ENCODE results near the gene FASTKD3. TPM values are rescaled to one million over a fixed set of nuclear protein-coding genes. Genes with fewer than 3 reads are reported as not detected.

Gene FASTKD3
- total RNA-seq, 1 donor from 2014 or later, result 8.1 TPM

- H3K27ac ChIP-seq (ENCODE audit: low read depth, low read length), result no peak overlapping the region
- H3K27ac Mint-ChIP-seq (ENCODE audit: unreplicated experiment), result no peak overlapping the region
- no peak for FAIRE-seq
Observed at GRCh38 chr5:7827610-7828009, 41.2 kb downstream of the FASTKD3 start.

GRCh38 chr5:7825630-7826029 is 43.2 kb downstream of the FASTKD3 start:
- Mint-ChIP-seq H3K4me1 (ENCODE audit: low read depth, unreplicated experiment) (no peaks in the 10 kb centered on the region), H3K36me3 (ENCODE audit: low read depth, unreplicated experiment) (no peaks in the 10 kb centered on the region), H3K4me3 (ENCODE audit: unreplicated experiment) (no peak overlapping the region), H3K27ac (ENCODE audit: unreplicated experiment) (no peak overlapping the region), H3K27me3 (ENCODE audit: low read depth, unreplicated experiment) (peaks cover 3% of the 10 kb centered on the region), H3K9me3 (ENCODE audit: unreplicated experiment) (no peaks in the 10 kb centered on the region)
- TF ChIP-seq EZH2 (IDR thresholded peaks at IDR 0.05; ENCODE audit: insufficient read depth, low read length) (no peak), CTCF (IDR thresholded peaks at IDR 0.05; ENCODE audit: insufficient read depth, low read depth, low read length) (no peak)
- Histone ChIP-seq H3K36me3 (ENCODE audit: insufficient read depth, low read length) (no peaks in the 10 kb centered on the region), H3K4me2 (ENCODE audit: low read length) (no peak overlapping the region), H3K4me1 (ENCODE audit: insufficient read depth, low read length) (no peaks in the 10 kb centered on the region), H3K79me2 (ENCODE audit: insufficient read depth, low read length) (no peaks in the 10 kb centered on the region), H4K20me1 (ENCODE audit: insufficient read depth, low read length) (no peaks in the 10 kb centered on the region), H3K27me3 (ENCODE audit: insufficient read depth, low read length) (no peaks in the 10 kb centered on the region), H3K27ac (ENCODE audit: low read depth, low read length) (no peak overlapping the region), H3K9ac (ENCODE audit: low read length) (no peak overlapping the region), H2AFZ (ENCODE audit: low read depth, low read length) (no peak overlapping the region), H3K4me3 (ENCODE audit: insufficient read depth, low read depth, low read length) (no peak overlapping the region), H3K9me3 (ENCODE audit: insufficient read depth, low read depth, low read length) (no peaks in the 10 kb centered on the region)
- FAIRE-seq, result no peak
- no peak for DNase-seq (ENCODE audit: low read depth)

More at GRCh38 chr5:7827610-7828009, 41.2 kb downstream of the FASTKD3 start:
- no peak for TF ChIP-seq EZH2 (IDR thresholded peaks at IDR 0.05; ENCODE audit: insufficient read depth, low read length)
- TF ChIP-seq CTCF (IDR thresholded peaks at IDR 0.05; ENCODE audit: insufficient read depth, low read depth, low read length), result peak; percentile 36
- no peak overlapping the region for H3K4me3 Mint-ChIP-seq (ENCODE audit: unreplicated experiment)
- DNase-seq (ENCODE audit: low read depth), result no peak
- H3K36me3 Mint-ChIP-seq (ENCODE audit: low read depth, unreplicated experiment), result no peaks in the 10 kb centered on the region
- H3K9me3 ChIP-seq (ENCODE audit: insufficient read depth, low read depth, low read length), result no peaks in the 10 kb centered on the region
- no peak overlapping the region for H3K4me2 ChIP-seq (ENCODE audit: low read length)
- H3K4me1 ChIP-seq (ENCODE audit: insufficient read depth, low read length), result no peaks in the 10 kb centered on the region
- H3K4me1 Mint-ChIP-seq (ENCODE audit: low read depth, unreplicated experiment), result no peaks in the 10 kb centered on the region
- H3K79me2 ChIP-seq (ENCODE audit: insufficient read depth, low read length), result no peaks in the 10 kb centered on the region
- no peaks in the 10 kb centered on the region for H4K20me1 ChIP-seq (ENCODE audit: insufficient read depth, low read length)
- no peak overlapping the region for H2AFZ ChIP-seq (ENCODE audit: low read depth, low read length)
- no peaks in the 10 kb centered on the region for H3K27me3 ChIP-seq (ENCODE audit: insufficient read depth, low read length)
- H3K27me3 Mint-ChIP-seq (ENCODE audit: low read depth, unreplicated experiment), result peaks cover 7% of the 10 kb centered on the region
- no peak overlapping the region for H3K9ac ChIP-seq (ENCODE audit: low read length)
- no peak overlapping the region for H3K4me3 ChIP-seq (ENCODE audit: insufficient read depth, low read depth, low read length)
- H3K36me3 ChIP-seq (ENCODE audit: insufficient read depth, low read length), result no peaks in the 10 kb centered on the region
- no peaks in the 10 kb centered on the region for H3K9me3 Mint-ChIP-seq (ENCODE audit: unreplicated experiment)

- Histone ChIP-seq H3K4me1 (ENCODE audit: insufficient read depth, low read length) (no peaks in the 10 kb centered on the region), H3K27ac (ENCODE audit: low read depth, low read length) (no peak overlapping the region), H3K27me3 (ENCODE audit: insufficient read depth, low read length) (no peaks in the 10 kb centered on the region), H3K79me2 (ENCODE audit: insufficient read depth, low read length) (no peaks in the 10 kb centered on the region), H3K4me2 (ENCODE audit: low read length) (no peak overlapping the region), H2AFZ (ENCODE audit: low read depth, low read length) (no peak overlapping the region), H3K4me3 (ENCODE audit: insufficient read depth, low read depth, low read length) (no peak overlapping the region), H3K36me3 (ENCODE audit: insufficient read depth, low read length) (no peaks in the 10 kb centered on the region), H4K20me1 (ENCODE audit: insufficient read depth, low read length) (no peaks in the 10 kb centered on the region), H3K9me3 (ENCODE audit: insufficient read depth, low read depth, low read length) (no peaks in the 10 kb centered on the region), H3K9ac (ENCODE audit: low read length) (no peak overlapping the region)
- Mint-ChIP-seq H3K4me3 (ENCODE audit: unreplicated experiment) (no peak overlapping the region), H3K27ac (ENCODE audit: unreplicated experiment) (no peak overlapping the region), H3K9me3 (ENCODE audit: unreplicated experiment) (no peaks in the 10 kb centered on the region), H3K36me3 (ENCODE audit: low read depth, unreplicated experiment) (no peaks in the 10 kb centered on the region), H3K27me3 (ENCODE audit: low read depth, unreplicated experiment) (peaks cover 3% of the 10 kb centered on the region), H3K4me1 (ENCODE audit: low read depth, unreplicated experiment) (no peaks in the 10 kb centered on the region)
- TF ChIP-seq EZH2 (IDR thresholded peaks at IDR 0.05; ENCODE audit: insufficient read depth, low read length) (no peak), CTCF (IDR thresholded peaks at IDR 0.05; ENCODE audit: insufficient read depth, low read depth, low read length) (no peak)
- DNase-seq (ENCODE audit: low read depth) (no peak), FAIRE-seq (no peak)
Observed at GRCh38 chr5:7824995-7825394, 43.8 kb downstream of the FASTKD3 start.
